Measurements from ENCODE around the gene RPS3. TPM values are rescaled to one million over a fixed set of nuclear protein-coding genes. Genes with fewer than 3 reads are reported as not detected.

The RPS3 gene
- total RNA-seq, 1 experiment from 2014 or later, result 4,109 TPM

GRCh38 chr11:75430714-75431532 is 31.6 kb downstream of the RPS3 start:
- Histone ChIP-seq H3K4me2 (ENCODE audit: low read length) (peak overlapping the region; percentile 71), H3K9me3 (ENCODE audit: control insufficient read depth in 1 of 2, insufficient read depth in 1 of 2, low read depth in 1 of 2, low read length in 2 of 2) (no peaks in the 10 kb centered on the region), H3K9me2 (ENCODE audit: insufficient read depth) (no peaks in the 10 kb centered on the region), H3K79me2 (ENCODE audit: insufficient read depth, low read length) (no peaks in the 10 kb centered on the region), H3K27ac (ENCODE audit: low read depth, low read length) (peak overlapping the region; percentile 52; the same call in 1 of the 2 replicates), H3K27me3 (ENCODE audit: insufficient read depth, low read length) (no peaks in the 10 kb centered on the region), H3K4me1 (ENCODE audit: control insufficient read depth in 1 of 2, insufficient read depth in 2 of 2, low read length in 2 of 2) (peaks cover 0 to 24% of the 10 kb centered on the region in 2 experiments; a peak in 2 of 4 replicates), H3K36me3 (ENCODE audit: control insufficient read depth in 1 of 2, insufficient read depth in 2 of 2, low read length in 2 of 2) (no peaks in the 10 kb centered on the region), H3K9ac (ENCODE audit: low read length) (peak overlapping the region; percentile 55), H4K20me1 (ENCODE audit: insufficient read depth) (no peaks in the 10 kb centered on the region), H2AFZ (ENCODE audit: low read depth, low read length, poor library complexity, severe bottlenecking) (no peak overlapping the region), H3K4me3 (replicated peaks in 1 of 2; ENCODE audit: low read depth in 1 of 2, low read length in 2 of 2) (peak overlapping the region; percentile 40 to 52)
- ATAC-seq (no peak; the same call in 1 of the 2 replicates), DNase-seq (ENCODE audit: low read depth, low spot score) (no peak)
- no TSS peak for BruUV-seq (replicated peaks)
- POLR2A ChIA-PET, result interaction anchor here (1.3 kb wide), 1 partner anchor 12 kb away, joined by 3 read pairs; no protein-coding TSS in a partner anchor
- TF ChIP-seq ZNF274 (IDR thresholded peaks at IDR 0.05; ENCODE audit: low read depth, low read length) (no peak), REST (IDR thresholded peaks at IDR 0.05; ENCODE audit: low read depth) (no peak), EZH2phosphoT487 (IDR thresholded peaks at IDR 0.05; ENCODE audit: borderline replicate concordance) (no peak), CEBPB (IDR thresholded peaks at IDR 0.05; ENCODE audit: low read depth) (no peak), TCF7L2 (IDR thresholded peaks at IDR 0.05; ENCODE audit: borderline replicate concordance, extremely low read depth, insufficient read depth, insufficient read length) (no peak), POLR2A (IDR thresholded peaks at IDR 0.05; ENCODE audit: borderline replicate concordance, extremely low read depth, insufficient read depth, insufficient read length) (no peak), YY1 (IDR thresholded peaks at IDR 0.05; ENCODE audit: extremely low read depth, insufficient replicate concordance, low read depth, low read length) (no peak), FOSL1 (IDR thresholded peaks at IDR 0.05; ENCODE audit: low read depth) (no peak)
- RAD21 ChIA-PET (ENCODE audit: low non-redundant PET in 1 of 2, low total read pairs in 2 of 2, uncharacterized antibody in 2 of 2, unreplicated experiment in 2 of 2), result no interaction called here
- intact Hi-C loops (cut with micrococcal nuclease), result no loop called here
- CTCF ChIA-PET, result no interaction called here
